Keratinocyte (primary cell): ENCODE measurements around the gene PKNOX2. TPM values are rescaled to one million over a fixed set of nuclear protein-coding genes. Genes with fewer than 3 reads are reported as not detected.

Source experiments
- DNase-seq: peaks from one replicate; pipeline ENCODE4 v3.0.0-alpha.2; 2011; ENCODE audit warnings: low read depth, missing footprints, low spot score
- FAIRE-seq: peaks from 2 replicates; lab custom pipeline; 2011; peaks lifted over from hg19 to GRCh38; lab: Jason Lieb, UNC
- H2AFZ ChIP-seq: 2 replicates; pipeline ENCODE4 v1.6.0; 2012; ENCODE audit warnings: low read length, control low read depth, inconsistent platforms; ENCODE audit not compliant: control insufficient read depth
- H3K27ac ChIP-seq: 2 replicates; pipeline ENCODE4 v1.5.1; 2011; ENCODE audit warnings: low read length; ENCODE audit not compliant: control insufficient read depth, insufficient read depth
- H3K27me3 ChIP-seq: 3 replicates; pipeline ENCODE4 v1.6.0; 2011; ENCODE audit warnings: low read length; ENCODE audit not compliant: control insufficient read depth, insufficient read depth; ENCODE audit errors: extremely low read depth
- H3K36me3 ChIP-seq, 2 experiments: 2 replicates in 1 of 2; 3 replicates in 1 of 2; pipeline ENCODE4 v1.5.1; 2011; ENCODE audit warnings: low read length in 2 of 2, mild to moderate bottlenecking in 1 of 2; ENCODE audit not compliant: control insufficient read depth in 2 of 2, insufficient read depth in 2 of 2; ENCODE audit errors: extremely low read depth in 1 of 2
- H3K4me1 ChIP-seq: 3 replicates; pipeline ENCODE4 v1.5.1; 2011; ENCODE audit warnings: low read length; ENCODE audit not compliant: control insufficient read depth, insufficient read depth; ENCODE audit errors: extremely low read depth
- H3K4me2 ChIP-seq: 3 replicates; pipeline ENCODE4 v1.6.0; 2011; ENCODE audit warnings: low read depth, low read length; ENCODE audit not compliant: control insufficient read depth, insufficient read depth; ENCODE audit errors: extremely low read depth
- H3K4me3 ChIP-seq, 3 experiments: fragments of 200-600 bp in 1 of 3; sonication (generic) in 1 of 3; 2 replicates in 2 of 3; 3 replicates in 1 of 3; pipeline ENCODE4 v1.5.1; 2011 to 2016; ENCODE audit warnings: low read length in 3 of 3, mild to moderate bottlenecking in 3 of 3, control low read depth in 2 of 3, inconsistent platforms in 1 of 3, low read depth in 1 of 3, mixed read lengths in 1 of 3, mixed run types in 1 of 3, moderate library complexity in 1 of 3; ENCODE audit not compliant: control insufficient read depth in 2 of 3, insufficient read depth in 2 of 3; ENCODE audit errors: extremely low read depth in 1 of 3
- H3K79me2 ChIP-seq: 2 replicates; pipeline ENCODE4 v1.6.0; 2012; ENCODE audit warnings: low read length; ENCODE audit not compliant: control insufficient read depth, insufficient read depth
- H3K9ac ChIP-seq: 3 replicates; pipeline ENCODE4 v1.6.0; 2011; ENCODE audit warnings: low read length; ENCODE audit not compliant: control insufficient read depth, insufficient read depth; ENCODE audit errors: extremely low read depth
- H3K9me1 ChIP-seq: 3 replicates; pipeline ENCODE4 v1.6.0; 2011; ENCODE audit warnings: low read length; ENCODE audit not compliant: control insufficient read depth, insufficient read depth; ENCODE audit errors: extremely low read depth
- H3K9me3 ChIP-seq: 2 replicates; pipeline ENCODE4 v1.5.1; 2012; ENCODE audit warnings: low read depth, low read length; ENCODE audit not compliant: control insufficient read depth
- H4K20me1 ChIP-seq: 3 replicates; pipeline ENCODE4 v1.6.0; 2011; ENCODE audit warnings: low read length; ENCODE audit not compliant: control insufficient read depth, insufficient read depth; ENCODE audit errors: extremely low read depth
- EZH2 ChIP-seq: IDR thresholded peaks from one replicate; pipeline ENCODE4 v1.6.1; 2012; ENCODE audit warnings: inconsistent platforms, mild to moderate bottlenecking, low read length, moderate library complexity
- dilution Hi-C: fragments of 300-500 bp; cut with MboI; formaldehyde crosslinking; loops from one replicate; pipeline ENCODE4 v1.7.0; 2020; ENCODE audit warnings: low sequenced_read_pairs; ENCODE audit not compliant: extremely low pct_ligation_motif_present
- polyA plus RNA-seq, 5 experiments: library from polyadenylated mRNA; depleted of rRNA in 3 of 5; stranded (reverse) in 3 of 5; stranded (forward) in 1 of 5; unstranded in 1 of 5; fragments of >200 nt; gene quantifications; 1 replicate in 1 of 5; 2 replicates in 3 of 5; 3 replicates in 1 of 5; pipeline versions ENCODE4 v1.2.1 to v1.2.3, GENCODE V29; 2011 to 2012; ENCODE audit warnings: missing spikeins in 2 of 5, low read depth in 1 of 5, low replicate concordance in 1 of 5
- TF ChIP-seq, protein P1 (sequence below), 3 experiments: IDR thresholded peaks in 1 of 3; conservative IDR thresholded peaks in 1 of 3; optimal IDR thresholded peaks in 1 of 3; 2 replicates in 2 of 3; 3 replicates in 1 of 3; pipeline versions ENCODE3 to v1.5.1; 2011; ENCODE audit warnings: low read length in 3 of 3, mild to moderate bottlenecking in 3 of 3, moderate library complexity in 2 of 3, control low read depth in 1 of 3, inconsistent platforms in 1 of 3; ENCODE audit not compliant: insufficient read depth in 2 of 3; ENCODE audit errors: extremely low read depth in 1 of 3

The PKNOX2 gene
- polyA plus RNA-seq, 1 donor (not counting 4 experiments of a cell fraction or from before 2014, with no cell fraction given), result 0.05 TPM

DNA sequence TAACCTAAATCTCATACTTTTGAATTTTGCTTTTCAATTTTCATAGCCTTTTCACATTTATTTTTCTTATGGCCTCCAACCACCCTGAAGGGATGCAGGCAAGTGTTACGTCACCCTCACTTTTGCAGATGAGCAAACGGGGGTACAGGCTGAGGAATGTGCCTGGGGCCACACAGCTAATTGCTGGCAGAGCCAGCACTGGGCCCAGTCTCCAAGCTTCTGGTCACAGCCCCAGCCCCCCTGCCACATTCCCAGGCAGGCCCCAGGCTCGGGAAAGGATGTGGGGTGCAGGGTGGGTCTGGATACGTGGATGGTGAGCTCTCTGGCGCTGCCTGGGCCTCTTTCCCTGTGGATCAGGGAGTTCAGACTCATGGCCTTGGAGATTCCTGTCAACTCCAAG lies 138.6 kb downstream of the PKNOX2 start:
- dilution Hi-C loops, result no loop called here
- H3K4me2 ChIP-seq, result no peak overlapping the region
- TF ChIP-seq EZH2, result no peak
- TF ChIP-seq, protein P1, sequence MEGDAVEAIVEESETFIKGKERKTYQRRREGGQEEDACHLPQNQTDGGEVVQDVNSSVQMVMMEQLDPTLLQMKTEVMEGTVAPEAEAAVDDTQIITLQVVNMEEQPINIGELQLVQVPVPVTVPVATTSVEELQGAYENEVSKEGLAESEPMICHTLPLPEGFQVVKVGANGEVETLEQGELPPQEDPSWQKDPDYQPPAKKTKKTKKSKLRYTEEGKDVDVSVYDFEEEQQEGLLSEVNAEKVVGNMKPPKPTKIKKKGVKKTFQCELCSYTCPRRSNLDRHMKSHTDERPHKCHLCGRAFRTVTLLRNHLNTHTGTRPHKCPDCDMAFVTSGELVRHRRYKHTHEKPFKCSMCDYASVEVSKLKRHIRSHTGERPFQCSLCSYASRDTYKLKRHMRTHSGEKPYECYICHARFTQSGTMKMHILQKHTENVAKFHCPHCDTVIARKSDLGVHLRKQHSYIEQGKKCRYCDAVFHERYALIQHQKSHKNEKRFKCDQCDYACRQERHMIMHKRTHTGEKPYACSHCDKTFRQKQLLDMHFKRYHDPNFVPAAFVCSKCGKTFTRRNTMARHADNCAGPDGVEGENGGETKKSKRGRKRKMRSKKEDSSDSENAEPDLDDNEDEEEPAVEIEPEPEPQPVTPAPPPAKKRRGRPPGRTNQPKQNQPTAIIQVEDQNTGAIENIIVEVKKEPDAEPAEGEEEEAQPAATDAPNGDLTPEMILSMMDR (optimal IDR thresholded peaks at IDR 0.05 in 1 of 3, IDR thresholded peaks at IDR 0.05 in 1 of 3, conservative IDR thresholded peaks at IDR 0.05 in 1 of 3; ENCODE audit: extremely low read depth in 1 of 3, insufficient read depth in 2 of 3, low read length in 3 of 3), result no peak
- no peaks in the 10 kb centered on the region for H4K20me1 ChIP-seq
- no peak overlapping the region for H3K4me3 ChIP-seq
- no peaks in the 10 kb centered on the region for H3K9me1 ChIP-seq
- no peak overlapping the region for H3K27ac ChIP-seq
- H3K36me3 ChIP-seq, result no peaks in the 10 kb centered on the region
- peaks cover 16% of the 10 kb centered on the region for H3K4me1 ChIP-seq
- H3K27me3 ChIP-seq, result no peaks in the 10 kb centered on the region
- FAIRE-seq (no peak), DNase-seq (no peak)
- no peak overlapping the region for H2AFZ ChIP-seq
- no peak overlapping the region for H3K9ac ChIP-seq
- H3K9me3 ChIP-seq, result no peaks in the 10 kb centered on the region
- H3K79me2 ChIP-seq, result no peaks in the 10 kb centered on the region

DNA sequence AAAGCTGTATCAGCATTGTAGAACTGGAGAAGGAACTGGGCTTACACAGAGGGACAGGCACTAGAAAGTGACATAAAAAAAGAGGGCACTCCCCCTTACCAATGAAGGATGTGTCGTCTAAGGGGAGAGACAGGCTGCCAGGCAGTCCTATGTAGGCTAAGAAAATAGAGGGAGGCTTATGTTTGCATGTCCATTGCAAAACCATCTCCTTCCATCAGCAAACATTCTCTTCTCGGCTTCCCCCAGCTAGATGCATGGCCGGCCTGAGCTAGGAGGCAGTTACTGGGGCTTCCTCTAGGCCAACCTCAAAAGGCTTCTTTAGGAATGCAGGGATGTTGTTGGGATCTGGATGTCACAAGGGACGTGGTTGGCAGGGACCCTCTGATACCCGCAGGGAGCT lies 139.1 kb downstream of the PKNOX2 start:
- no peak overlapping the region for H3K4me2 ChIP-seq
- no peak overlapping the region for H3K4me3 ChIP-seq
- DNase-seq (no peak), FAIRE-seq (no peak)
- TF ChIP-seq, protein P1 (optimal IDR thresholded peaks at IDR 0.05 in 1 of 3, IDR thresholded peaks at IDR 0.05 in 1 of 3, conservative IDR thresholded peaks at IDR 0.05 in 1 of 3; ENCODE audit: extremely low read depth in 1 of 3, insufficient read depth in 2 of 3, low read length in 3 of 3), result no peak
- TF ChIP-seq EZH2, result no peak
- H3K4me1 ChIP-seq, result peaks cover 16% of the 10 kb centered on the region
- no peak overlapping the region for H2AFZ ChIP-seq
- dilution Hi-C loops, result no loop called here
- no peaks in the 10 kb centered on the region for H4K20me1 ChIP-seq
- H3K27me3 ChIP-seq, result no peaks in the 10 kb centered on the region
- no peaks in the 10 kb centered on the region for H3K79me2 ChIP-seq
- H3K27ac ChIP-seq, result no peak overlapping the region
- no peak overlapping the region for H3K9ac ChIP-seq
- no peaks in the 10 kb centered on the region for H3K9me1 ChIP-seq
- no peaks in the 10 kb centered on the region for H3K9me3 ChIP-seq
- no peaks in the 10 kb centered on the region for H3K36me3 ChIP-seq
